WTC11 (cell line): ENCODE measurements around the gene KRTAP10-10.

Experiments used
- CREB1 ChIP-seq: sonication (generic); formaldehyde crosslinking; IDR thresholded peaks from 2 replicates; pipeline ENCODE4 v1.8.0; 2023; ENCODE audit warnings: mild to moderate bottlenecking, missing genetic modification reagents
- CTCF ChIP-seq: fragments of 200-600 bp; IDR thresholded peaks from 2 replicates; pipeline ENCODE4 v1.8.0; 2022; ENCODE audit warnings: antibody characterized with exemption
- JUN ChIP-seq: sonication (generic); formaldehyde crosslinking; IDR thresholded peaks from 2 replicates; pipeline ENCODE4 v1.8.0; 2023; ENCODE audit warnings: mild to moderate bottlenecking, missing genetic modification reagents
- MAX ChIP-seq: sonication (generic); formaldehyde crosslinking; IDR thresholded peaks from 2 replicates; pipeline ENCODE4 v1.8.0; 2022; ENCODE audit warnings: mild to moderate bottlenecking, missing genetic modification reagents
- USF1 ChIP-seq: sonication (generic); formaldehyde crosslinking; IDR thresholded peaks from 2 replicates; pipeline ENCODE4 v1.8.0; 2022; ENCODE audit warnings: mild to moderate bottlenecking, missing genetic modification reagents
- ZBTB43 ChIP-seq: sonication (generic); formaldehyde crosslinking; IDR thresholded peaks from 2 replicates; pipeline ENCODE4 v1.8.1; 2023; ENCODE audit warnings: mild to moderate bottlenecking, missing genetic modification reagents
- ZNF512 ChIP-seq: sonication (generic); formaldehyde crosslinking; IDR thresholded peaks from 2 replicates; pipeline ENCODE4 v1.8.1; 2022; ENCODE audit warnings: missing genetic modification reagents, borderline replicate concordance

- no peak for TF ChIP-seq USF1
- no peak for TF ChIP-seq CTCF
- TF ChIP-seq JUN (CRISPR knock-in tag) = no peak
- TF ChIP-seq ZNF512 (CRISPR knock-in tag) = no peak
- no peak for TF ChIP-seq MAX (CRISPR knock-in tag)
- TF ChIP-seq CREB1 (CRISPR knock-in tag) = no peak
- TF ChIP-seq ZBTB43 = no peak
Observed at GRCh38 chr21:44656868-44657267, 19.7 kb downstream of the KRTAP10-10 start.
